WERI-Rb-1 (cell line): ENCODE results near the gene NT5DC3.
"Not testable (repeated sequence)": the region's sequence is repeated elsewhere in the genome, so short reads cannot be mapped to it uniquely, and the experiment has no call there.

Experiments
- DNase-seq: peaks from one replicate; pipeline ENCODE4 v3.0.0-alpha.2; 2020
- H3K27ac ChIP-seq: fragments of 250-450 bp; sonication (Bioruptor Pico); 2 replicates; pipeline ENCODE4 v1.5.1; 2020; ENCODE audit warnings: mild to moderate bottlenecking, moderate library complexity
- H3K27me3 ChIP-seq: fragments of 250-450 bp; sonication (Bioruptor Pico); 2 replicates; pipeline ENCODE4 v1.5.1; 2021; ENCODE audit warnings: mild to moderate bottlenecking, low read depth, moderate library complexity; ENCODE audit not compliant: insufficient read depth, severe bottlenecking
- H3K36me3 ChIP-seq: fragments of 250-450 bp; sonication (Bioruptor Pico); 2 replicates; pipeline ENCODE4 v1.5.1; 2020; ENCODE audit warnings: mild to moderate bottlenecking, moderate library complexity
- H3K4me3 ChIP-seq: 2 replicates; pipeline ENCODE4 v1.5.1; 2011; ENCODE audit warnings: low read depth, mild to moderate bottlenecking, control low read depth, low read length
- H3K9me3 ChIP-seq: fragments of 250-450 bp; sonication (Bioruptor Pico); 2 replicates; pipeline ENCODE4 v1.5.1; 2021; ENCODE audit warnings: mild to moderate bottlenecking, moderate library complexity; ENCODE audit not compliant: severe bottlenecking
- CTCF ChIP-seq: IDR thresholded peaks from 2 replicates; pipeline ENCODE4 v1.5.1; 2011; ENCODE audit warnings: low read depth, mild to moderate bottlenecking, control low read depth, inconsistent platforms, low read length

Gene NT5DC3

GRCh38 chr12:103813949-103814348, 27.1 kb downstream of the NT5DC3 start:
- DNase-seq = no peak
- H3K27ac ChIP-seq = no peak overlapping the region
- H3K4me3 ChIP-seq = no peak overlapping the region
- no peaks in the 10 kb centered on the region for H3K27me3 ChIP-seq
- no peaks in the 10 kb centered on the region for H3K9me3 ChIP-seq
- H3K36me3 ChIP-seq = peaks cover 7% of the 10 kb centered on the region
- TF ChIP-seq CTCF = no peak

GRCh38 chr12:103813426-103813825, 27.6 kb downstream of the NT5DC3 start:
- DNase-seq = no peak
- Histone ChIP-seq H3K4me3 (no peak overlapping the region), H3K27ac (no peak overlapping the region), H3K36me3 (peaks cover 7% of the 10 kb centered on the region), H3K9me3 (no peaks in the 10 kb centered on the region), H3K27me3 (no peaks in the 10 kb centered on the region)
- no peak for TF ChIP-seq CTCF

- Histone ChIP-seq H3K36me3 (peaks cover 7% of the 10 kb centered on the region), H3K9me3 (no peaks in the 10 kb centered on the region), H3K27ac (no peak overlapping the region), H3K4me3 (no peak overlapping the region), H3K27me3 (no peaks in the 10 kb centered on the region)
- DNase-seq = no peak
- TF ChIP-seq CTCF = no peak
Observed at GRCh38 chr12:103812789-103813188, 28.2 kb downstream of the NT5DC3 start.

- no peaks in the 10 kb centered on the region for H3K9me3 ChIP-seq
- DNase-seq = no peak
- no peaks in the 10 kb centered on the region for H3K27me3 ChIP-seq
- no peak for TF ChIP-seq CTCF
- no peak overlapping the region for H3K4me3 ChIP-seq
- no peak overlapping the region for H3K27ac ChIP-seq
- peaks cover 7% of the 10 kb centered on the region for H3K36me3 ChIP-seq
Observed at GRCh38 chr12:103811791-103812190, 29.2 kb downstream of the NT5DC3 start.

- no peak for TF ChIP-seq CTCF
- DNase-seq = no peak
- Histone ChIP-seq H3K27me3 (no peaks in the 10 kb centered on the region), H3K4me3 (no peak overlapping the region), H3K27ac (no peak overlapping the region), H3K9me3 (no peaks in the 10 kb centered on the region), H3K36me3 (peaks cover 7% of the 10 kb centered on the region)
Observed at GRCh38 chr12:103810111-103810510, 30.9 kb downstream of the NT5DC3 start.

GRCh38 chr12:103809639-103810038, 31.4 kb downstream of the NT5DC3 start:
- not testable (repeated sequence) for H3K27me3 ChIP-seq, H3K4me3 ChIP-seq, DNase-seq, H3K36me3 ChIP-seq, H3K9me3 ChIP-seq, H3K27ac ChIP-seq
